ENCODE results near the gene SLC25A48. TPM values are rescaled to one million over a fixed set of nuclear protein-coding genes. Genes with fewer than 3 reads are reported as not detected.

The SLC25A48 gene
- total RNA-seq, 1 donor, result not detected

- no peaks in the 10 kb centered on the region for H3K4me1 ChIP-seq (ENCODE audit: insufficient read depth, low read length)
- no peak overlapping the region for H2AFZ ChIP-seq (ENCODE audit: low read length)
- no peaks in the 10 kb centered on the region for H3K36me3 ChIP-seq (ENCODE audit: insufficient read depth, low read length)
- no peaks in the 10 kb centered on the region for H3K9me3 ChIP-seq (ENCODE audit: low read depth, low read length)
- no peaks in the 10 kb centered on the region for H4K20me1 ChIP-seq (ENCODE audit: insufficient read depth, low read length)
- H3K4me2 ChIP-seq (ENCODE audit: insufficient read depth, low read length), result no peak overlapping the region
- H3K79me2 ChIP-seq (ENCODE audit: insufficient read depth, low read length), result no peaks in the 10 kb centered on the region
- no peak overlapping the region for H3K4me3 ChIP-seq (ENCODE audit: insufficient read depth, low read length)
- no peak overlapping the region for H3K27ac ChIP-seq (ENCODE audit: low read depth, low read length)
- DNase-seq (ENCODE audit: insufficient read length, low spot score, missing footprints), result no peak
- H3K27me3 ChIP-seq (ENCODE audit: insufficient read depth, low read length), result peaks cover 41% of the 10 kb centered on the region
- no peak for TF ChIP-seq CTCF (IDR thresholded peaks at IDR 0.05; ENCODE audit: extremely low read depth, low read depth, low read length)
Measured at GRCh38 chr5:135916638-135917263, 82.3 kb downstream of the SLC25A48 start.

- peaks cover 46% of the 10 kb centered on the region for H3K27me3 ChIP-seq (ENCODE audit: insufficient read depth, low read length)
- no peak overlapping the region for H3K4me3 ChIP-seq (ENCODE audit: insufficient read depth, low read length)
- no peaks in the 10 kb centered on the region for H3K79me2 ChIP-seq (ENCODE audit: insufficient read depth, low read length)
- TF ChIP-seq CTCF (IDR thresholded peaks at IDR 0.05; ENCODE audit: extremely low read depth, low read depth, low read length), result no peak
- H4K20me1 ChIP-seq (ENCODE audit: insufficient read depth, low read length), result no peaks in the 10 kb centered on the region
- H2AFZ ChIP-seq (ENCODE audit: low read length), result no peak overlapping the region
- H3K9me3 ChIP-seq (ENCODE audit: low read depth, low read length), result no peaks in the 10 kb centered on the region
- H3K36me3 ChIP-seq (ENCODE audit: insufficient read depth, low read length), result no peaks in the 10 kb centered on the region
- H3K4me1 ChIP-seq (ENCODE audit: insufficient read depth, low read length), result no peaks in the 10 kb centered on the region
- no peak overlapping the region for H3K27ac ChIP-seq (ENCODE audit: low read depth, low read length)
- no peak for DNase-seq (ENCODE audit: insufficient read length, low spot score, missing footprints)
- H3K4me2 ChIP-seq (ENCODE audit: insufficient read depth, low read length), result no peak overlapping the region
Measured at GRCh38 chr5:135920199-135920598, 85.7 kb downstream of the SLC25A48 start.

DNA sequence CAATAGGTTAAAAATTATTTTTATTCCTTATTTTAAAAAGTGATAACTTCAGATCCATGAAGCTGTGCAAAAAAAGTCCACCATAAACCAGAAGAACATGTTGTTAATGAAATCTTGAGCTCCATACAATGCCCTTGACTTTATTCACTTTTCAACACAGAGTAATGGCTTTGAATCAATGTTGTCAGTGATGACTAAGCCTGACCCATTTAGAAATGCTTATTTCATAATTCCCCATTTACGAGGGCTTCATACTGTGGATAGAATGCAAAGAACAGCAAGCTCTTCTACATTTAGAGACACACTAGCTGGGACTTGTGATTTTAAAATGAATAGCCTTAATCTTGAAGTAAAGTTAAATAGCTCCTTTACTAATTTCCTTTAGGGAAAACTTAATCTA lies 86.9 kb downstream of the SLC25A48 start:
- H3K9me3 ChIP-seq (ENCODE audit: low read depth, low read length), result no peaks in the 10 kb centered on the region
- peaks cover 42% of the 10 kb centered on the region for H3K27me3 ChIP-seq (ENCODE audit: insufficient read depth, low read length)
- no peak overlapping the region for H3K27ac ChIP-seq (ENCODE audit: low read depth, low read length)
- H3K4me1 ChIP-seq (ENCODE audit: insufficient read depth, low read length), result no peaks in the 10 kb centered on the region
- no peaks in the 10 kb centered on the region for H4K20me1 ChIP-seq (ENCODE audit: insufficient read depth, low read length)
- H3K4me3 ChIP-seq (ENCODE audit: insufficient read depth, low read length), result no peak overlapping the region
- no peak overlapping the region for H2AFZ ChIP-seq (ENCODE audit: low read length)
- H3K4me2 ChIP-seq (ENCODE audit: insufficient read depth, low read length), result no peak overlapping the region
- no peaks in the 10 kb centered on the region for H3K36me3 ChIP-seq (ENCODE audit: insufficient read depth, low read length)
- no peaks in the 10 kb centered on the region for H3K79me2 ChIP-seq (ENCODE audit: insufficient read depth, low read length)
- TF ChIP-seq CTCF (IDR thresholded peaks at IDR 0.05; ENCODE audit: extremely low read depth, low read depth, low read length), result no peak
- no peak for DNase-seq (ENCODE audit: insufficient read length, low spot score, missing footprints)

GRCh38 chr5:135930029-135930948 lies 95.8 kb downstream of the SLC25A48 start:
- H3K36me3 ChIP-seq (ENCODE audit: insufficient read depth, low read length), result no peaks in the 10 kb centered on the region
- peaks cover 70% of the 10 kb centered on the region for H3K27me3 ChIP-seq (ENCODE audit: insufficient read depth, low read length)
- no peaks in the 10 kb centered on the region for H3K9me3 ChIP-seq (ENCODE audit: low read depth, low read length)
- TF ChIP-seq CTCF (IDR thresholded peaks at IDR 0.05; ENCODE audit: extremely low read depth, low read depth, low read length), result no peak
- H3K4me2 ChIP-seq (ENCODE audit: insufficient read depth, low read length), result no peak overlapping the region
- H3K4me3 ChIP-seq (ENCODE audit: insufficient read depth, low read length), result no peak overlapping the region
- no peak overlapping the region for H3K27ac ChIP-seq (ENCODE audit: low read depth, low read length)
- no peak overlapping the region for H2AFZ ChIP-seq (ENCODE audit: low read length)
- H3K4me1 ChIP-seq (ENCODE audit: insufficient read depth, low read length), result no peaks in the 10 kb centered on the region
- no peaks in the 10 kb centered on the region for H4K20me1 ChIP-seq (ENCODE audit: insufficient read depth, low read length)
- DNase-seq (ENCODE audit: insufficient read length, low spot score, missing footprints), result peak; percentile 51
- H3K79me2 ChIP-seq (ENCODE audit: insufficient read depth, low read length), result no peaks in the 10 kb centered on the region
